ENCODE data around the gene ITGB6.

DNA sequence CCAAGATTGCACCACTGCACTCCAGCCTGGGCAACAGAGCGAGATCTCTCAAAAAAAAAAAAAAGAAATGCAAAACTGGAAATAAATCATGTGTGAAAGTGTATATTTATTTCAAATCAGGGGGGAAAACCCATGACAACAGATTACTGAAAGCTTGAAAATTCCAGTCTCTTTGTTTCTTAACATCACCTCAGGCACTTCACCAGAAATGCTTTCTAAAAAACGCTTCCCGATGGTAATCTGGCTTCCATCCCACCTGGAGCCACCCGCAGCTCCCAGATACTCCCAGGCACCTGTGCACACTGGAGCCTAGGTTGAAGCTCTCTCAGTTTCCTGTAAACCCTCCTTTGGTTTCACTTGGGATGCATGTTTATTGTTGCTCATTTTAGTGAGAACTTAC lies 7.2 kb upstream of the ITGB6 start:
- TF ChIP-seq POLR2A (IDR thresholded peaks at IDR 0.05): no peak
- TF ChIP-seq, protein P1, sequence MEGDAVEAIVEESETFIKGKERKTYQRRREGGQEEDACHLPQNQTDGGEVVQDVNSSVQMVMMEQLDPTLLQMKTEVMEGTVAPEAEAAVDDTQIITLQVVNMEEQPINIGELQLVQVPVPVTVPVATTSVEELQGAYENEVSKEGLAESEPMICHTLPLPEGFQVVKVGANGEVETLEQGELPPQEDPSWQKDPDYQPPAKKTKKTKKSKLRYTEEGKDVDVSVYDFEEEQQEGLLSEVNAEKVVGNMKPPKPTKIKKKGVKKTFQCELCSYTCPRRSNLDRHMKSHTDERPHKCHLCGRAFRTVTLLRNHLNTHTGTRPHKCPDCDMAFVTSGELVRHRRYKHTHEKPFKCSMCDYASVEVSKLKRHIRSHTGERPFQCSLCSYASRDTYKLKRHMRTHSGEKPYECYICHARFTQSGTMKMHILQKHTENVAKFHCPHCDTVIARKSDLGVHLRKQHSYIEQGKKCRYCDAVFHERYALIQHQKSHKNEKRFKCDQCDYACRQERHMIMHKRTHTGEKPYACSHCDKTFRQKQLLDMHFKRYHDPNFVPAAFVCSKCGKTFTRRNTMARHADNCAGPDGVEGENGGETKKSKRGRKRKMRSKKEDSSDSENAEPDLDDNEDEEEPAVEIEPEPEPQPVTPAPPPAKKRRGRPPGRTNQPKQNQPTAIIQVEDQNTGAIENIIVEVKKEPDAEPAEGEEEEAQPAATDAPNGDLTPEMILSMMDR (IDR thresholded peaks at IDR 0.05): no peak

Measured in right lobe of liver (tissue), 4 donors.